Esophagus muscularis mucosa (tissue), 4 donors: ENCODE results near the gene PSMD11.

Source experiments
- CTCF ChIP-seq, 3 experiments: fragments of 200-600 bp in 2 of 3; fragments of 450-650 bp in 1 of 3; sonication (generic) in 2 of 3; IDR thresholded peaks; one replicate each; pipeline ENCODE4 v1.5.1; 2017 to 2019; ENCODE audit warnings: antibody characterized with exemption in 3 of 3, mild to moderate bottlenecking in 2 of 3, moderate library complexity in 1 of 3
- EP300 ChIP-seq: sonication (generic); formaldehyde crosslinking; IDR thresholded peaks from one replicate; pipeline ENCODE4 v1.6.1; 2017; ENCODE audit warnings: antibody characterized with exemption
- POLR2A ChIP-seq: fragments of 450-650 bp; IDR thresholded peaks from one replicate; pipeline ENCODE4 v1.6.1; 2017; ENCODE audit warnings: antibody characterized with exemption, moderate library complexity, mild to moderate bottlenecking, low read depth
- POLR2AphosphoS5 ChIP-seq, 2 donors: sonication (generic); formaldehyde crosslinking; IDR thresholded peaks; one replicate each; pipeline ENCODE4 v1.6.1; 2017; ENCODE audit warnings: antibody characterized with exemption in 2 of 2

DNA sequence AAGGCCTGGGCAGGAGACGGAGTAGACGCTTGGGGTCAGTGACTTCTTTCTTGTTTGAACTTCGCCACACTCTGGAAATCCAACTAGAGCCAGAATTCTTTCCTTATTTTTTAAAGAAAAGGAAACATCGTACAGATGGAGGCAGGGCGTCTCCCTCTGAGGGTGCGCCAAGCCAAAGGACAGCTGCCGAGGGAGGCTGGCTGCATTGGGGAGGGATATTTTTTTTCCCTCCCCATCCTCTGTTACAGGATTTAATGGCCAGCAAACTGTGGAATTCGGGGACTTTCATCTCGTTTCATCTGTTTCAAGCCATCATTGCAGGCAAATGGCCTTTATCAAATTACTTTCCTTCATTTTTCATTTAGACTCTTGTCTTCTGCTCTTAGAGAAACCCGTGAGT, 58.4 kb downstream of the PSMD11 start:
- TF ChIP-seq CTCF (IDR thresholded peaks at IDR 0.05) (no peak), POLR2A (no peak), POLR2AphosphoS5 (IDR thresholded peaks at IDR 0.05) (no peak), EP300 (no peak)
